ENCODE data around the gene RNF2.

RNF2 gene

DNA sequence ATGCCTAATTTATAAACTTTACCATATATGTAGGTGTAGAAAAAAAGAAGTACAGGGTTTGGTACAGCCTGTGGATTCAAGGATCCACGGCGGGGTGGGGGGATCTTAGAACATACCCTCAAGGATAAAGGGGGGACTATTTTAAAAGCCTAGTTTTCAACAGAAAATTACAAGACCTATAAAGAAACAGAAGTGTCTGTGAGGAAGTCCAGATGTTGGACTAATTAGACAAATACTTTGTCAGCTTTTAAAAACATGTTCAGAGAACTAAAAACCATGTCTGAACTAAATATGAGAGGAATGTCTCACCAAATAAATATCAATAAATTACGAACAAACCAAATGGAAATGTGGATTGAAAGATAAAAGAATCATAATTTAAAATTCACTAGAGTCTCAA, 59.8 kb downstream of the RNF2 start:
- TF ChIP-seq GATA3 (IDR thresholded peaks at IDR 0.05; ENCODE audit: low read depth, low read length) = no peak
- no peak for TF ChIP-seq GATA2 (IDR thresholded peaks at IDR 0.05; ENCODE audit: low read depth, low read length)

DNA sequence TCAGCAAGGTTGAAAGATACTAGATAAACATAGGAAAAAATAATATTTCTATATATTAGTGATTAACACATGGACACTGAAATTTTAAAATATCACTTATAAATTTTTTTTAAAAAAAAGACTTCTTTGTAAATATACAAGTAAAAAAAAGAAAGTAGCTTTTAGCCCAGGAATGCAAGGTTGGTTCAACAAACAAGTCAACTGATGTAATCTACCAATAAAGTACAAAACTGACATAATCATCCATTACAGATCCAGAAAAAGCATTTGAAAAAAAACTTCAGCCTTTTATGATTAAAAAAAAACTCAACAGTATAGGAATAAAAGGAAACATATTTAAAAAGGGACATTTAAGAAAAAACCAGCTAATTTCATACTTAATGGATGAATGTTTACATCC, 63.0 kb downstream of the RNF2 start:
- TF ChIP-seq GATA2 (IDR thresholded peaks at IDR 0.05; ENCODE audit: low read depth, low read length) (no peak), GATA3 (IDR thresholded peaks at IDR 0.05; ENCODE audit: low read depth, low read length) (no peak)

DNA sequence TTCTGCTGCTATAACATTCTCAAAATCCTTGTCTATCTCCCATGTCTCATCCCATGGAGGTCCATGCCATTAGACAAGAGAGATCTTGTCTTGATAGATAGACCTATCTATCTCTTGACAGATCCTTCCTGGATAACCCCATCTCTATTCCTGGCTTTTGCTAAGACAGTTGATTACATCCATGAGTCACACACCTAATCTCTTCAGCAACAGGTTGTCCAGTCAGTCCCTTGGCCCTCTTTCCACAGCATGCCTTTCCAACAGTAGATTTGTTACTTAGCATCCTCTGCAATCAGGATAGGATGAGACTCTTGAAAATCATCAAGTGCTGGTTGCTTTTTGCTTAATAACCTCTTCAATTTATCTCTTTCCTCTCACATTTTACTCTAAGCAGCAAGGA, 64.8 kb downstream of the RNF2 start:
- TF ChIP-seq GATA3 (IDR thresholded peaks at IDR 0.05; ENCODE audit: low read depth, low read length) (no peak), GATA2 (IDR thresholded peaks at IDR 0.05; ENCODE audit: low read depth, low read length) (no peak)

DNA sequence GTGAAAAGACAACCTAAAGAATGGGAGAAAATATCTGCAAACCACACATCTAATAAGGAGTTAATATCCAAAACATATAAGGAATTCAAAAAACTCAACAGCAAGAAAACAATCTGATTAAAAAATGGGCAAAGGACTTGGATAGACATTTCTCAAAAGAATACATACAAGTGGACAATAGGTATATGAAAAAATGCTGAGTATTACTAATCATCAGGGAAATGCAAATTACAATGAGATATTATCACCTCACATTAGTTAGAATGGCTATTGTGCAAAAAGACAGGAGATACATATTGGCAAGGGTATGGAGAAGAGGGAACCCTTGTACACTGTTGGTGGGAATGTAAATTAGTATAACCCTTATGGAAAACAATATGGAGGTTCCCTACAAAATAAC, 66.5 kb downstream of the RNF2 start:
- TF ChIP-seq GATA2 (IDR thresholded peaks at IDR 0.05; ENCODE audit: low read depth, low read length) = no peak
- TF ChIP-seq GATA3 (IDR thresholded peaks at IDR 0.05; ENCODE audit: low read depth, low read length) = no peak

DNA sequence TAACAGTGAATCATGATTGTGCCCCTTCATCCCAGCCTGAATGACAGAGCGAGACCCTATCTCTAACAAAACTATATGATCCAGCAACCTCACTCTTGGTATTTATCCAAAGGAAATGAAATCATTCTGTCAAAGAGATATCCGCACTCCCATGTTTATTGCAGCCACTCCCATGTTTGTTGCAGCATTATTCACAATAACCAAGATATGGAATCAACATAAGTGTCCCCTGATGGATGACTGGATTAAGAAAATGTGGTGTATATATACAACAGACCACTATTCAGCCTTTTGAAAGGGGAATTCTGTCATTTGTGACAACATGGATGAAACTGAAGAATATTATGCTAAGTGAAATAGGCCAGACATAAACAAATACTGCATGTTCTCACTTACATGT, 67.0 kb downstream of the RNF2 start:
- no peak for TF ChIP-seq GATA3 (IDR thresholded peaks at IDR 0.05; ENCODE audit: low read depth, low read length)
- no peak for TF ChIP-seq GATA2 (IDR thresholded peaks at IDR 0.05; ENCODE audit: low read depth, low read length)

DNA sequence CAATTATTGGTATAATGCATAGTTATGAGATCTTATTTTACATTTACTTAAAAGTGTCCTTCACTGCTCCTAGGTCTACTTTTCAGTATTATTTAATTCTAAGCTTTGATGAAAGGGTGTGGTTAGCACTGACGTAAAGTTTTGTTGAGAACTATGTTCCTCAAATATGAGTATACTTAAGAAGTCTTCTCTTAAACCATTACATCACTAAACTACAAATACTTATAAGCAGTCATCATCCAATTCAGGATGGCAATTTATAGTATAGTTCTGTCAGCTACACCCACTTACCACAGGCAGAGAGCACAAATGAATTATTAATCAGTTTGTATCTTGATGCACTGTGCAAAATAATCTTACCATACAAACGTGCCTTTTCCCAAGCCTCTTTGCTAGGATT, 84.3 kb downstream of the RNF2 start:
- TF ChIP-seq GATA3 (IDR thresholded peaks at IDR 0.05; ENCODE audit: low read depth, low read length) = no peak
- no peak for TF ChIP-seq GATA2 (IDR thresholded peaks at IDR 0.05; ENCODE audit: low read depth, low read length)

DNA sequence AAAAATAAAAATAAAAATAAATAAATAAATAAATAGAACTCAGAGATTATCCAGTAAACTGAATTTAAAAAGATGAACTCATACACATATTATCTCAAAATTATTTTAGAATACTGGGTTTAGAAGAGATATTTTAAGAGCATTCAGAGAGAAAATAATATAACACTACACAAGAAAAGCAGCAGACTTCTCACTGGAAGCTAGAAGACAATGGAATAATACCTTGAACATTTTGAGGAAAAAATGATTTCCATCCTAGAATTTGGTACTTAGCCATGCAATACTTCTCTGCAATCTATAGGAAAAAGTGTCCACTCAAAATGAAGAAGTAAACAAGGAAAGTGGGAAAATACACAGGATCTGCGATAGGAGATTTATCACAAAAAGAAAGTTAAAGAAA, 87.2 kb downstream of the RNF2 start:
- TF ChIP-seq GATA3 (IDR thresholded peaks at IDR 0.05; ENCODE audit: low read depth, low read length) = no peak
- TF ChIP-seq GATA2 (IDR thresholded peaks at IDR 0.05; ENCODE audit: low read depth, low read length) = no peak

DNA sequence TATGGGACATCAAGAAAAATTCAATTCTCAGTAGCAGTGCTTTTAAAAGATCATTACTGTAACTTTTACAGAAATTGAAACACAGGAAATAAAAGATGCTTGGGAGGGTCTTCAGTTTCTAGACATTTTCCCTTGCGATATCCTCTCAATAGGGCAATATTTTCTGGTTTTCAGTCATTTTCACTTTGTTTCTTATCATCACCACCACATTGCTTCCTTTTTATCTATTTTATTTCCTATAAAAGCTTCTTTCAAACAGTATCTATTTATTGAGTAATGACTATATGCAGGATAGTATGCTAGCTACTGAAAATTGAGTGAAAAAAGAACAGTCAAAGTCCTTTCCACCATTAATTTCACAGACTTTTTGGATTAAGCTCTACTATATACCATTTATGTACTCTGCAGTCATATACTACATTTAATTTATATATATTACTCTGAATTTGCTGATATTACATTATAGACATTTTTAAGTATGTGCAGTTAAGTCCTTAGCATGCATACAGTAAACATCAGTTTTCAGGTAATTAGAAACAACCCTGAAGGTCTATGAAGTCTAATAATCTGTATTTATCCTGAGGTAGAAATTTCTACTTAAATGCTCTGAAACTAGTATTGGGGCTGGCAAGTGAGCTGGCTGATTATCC, 92.7 kb downstream of the RNF2 start:
- TF ChIP-seq GATA3 (IDR thresholded peaks at IDR 0.05; ENCODE audit: low read depth, low read length) (no peak), GATA2 (IDR thresholded peaks at IDR 0.05; ENCODE audit: low read depth, low read length) (no peak)

DNA sequence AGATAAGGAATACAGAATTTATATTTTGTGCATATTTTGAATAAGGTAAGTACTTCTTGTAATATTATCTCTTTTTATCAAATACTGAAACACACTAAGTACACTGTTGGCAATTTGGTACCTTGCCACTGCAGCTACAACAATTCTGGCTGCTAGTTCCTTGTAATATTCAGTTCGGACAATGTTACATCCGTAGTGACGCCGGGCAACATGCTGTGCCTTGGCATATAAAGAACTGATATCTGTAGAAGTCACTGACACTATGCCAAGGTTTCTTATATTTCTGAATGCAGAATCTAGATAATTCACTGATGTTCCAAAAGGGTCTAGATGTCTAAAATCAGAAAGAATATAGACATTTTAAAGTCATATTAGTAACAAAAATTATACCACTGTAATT, 93.9 kb downstream of the RNF2 start:
- no peak for TF ChIP-seq GATA2 (IDR thresholded peaks at IDR 0.05; ENCODE audit: low read depth, low read length)
- no peak for TF ChIP-seq GATA3 (IDR thresholded peaks at IDR 0.05; ENCODE audit: low read depth, low read length)

DNA sequence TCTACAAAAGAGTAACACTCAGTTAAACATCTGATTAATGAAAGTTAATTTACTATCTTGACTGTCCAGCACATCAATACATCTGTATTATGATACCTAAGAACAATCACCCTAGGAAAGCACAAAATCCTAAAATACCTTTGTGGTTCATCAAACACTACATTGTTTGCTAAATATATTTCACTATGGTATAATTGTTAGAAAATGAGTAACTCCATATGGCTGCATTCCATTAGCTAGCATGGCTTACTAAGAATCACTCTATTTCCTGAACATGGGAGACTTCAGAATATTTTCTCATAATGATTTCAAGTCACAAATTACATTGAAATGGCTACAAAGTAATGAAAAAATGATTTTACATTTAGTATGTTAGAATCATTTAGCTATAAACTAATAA, 98.9 kb downstream of the RNF2 start:
- no peak for TF ChIP-seq GATA2 (IDR thresholded peaks at IDR 0.05; ENCODE audit: low read depth, low read length)
- TF ChIP-seq GATA3 (IDR thresholded peaks at IDR 0.05; ENCODE audit: low read depth, low read length) = no peak

DNA sequence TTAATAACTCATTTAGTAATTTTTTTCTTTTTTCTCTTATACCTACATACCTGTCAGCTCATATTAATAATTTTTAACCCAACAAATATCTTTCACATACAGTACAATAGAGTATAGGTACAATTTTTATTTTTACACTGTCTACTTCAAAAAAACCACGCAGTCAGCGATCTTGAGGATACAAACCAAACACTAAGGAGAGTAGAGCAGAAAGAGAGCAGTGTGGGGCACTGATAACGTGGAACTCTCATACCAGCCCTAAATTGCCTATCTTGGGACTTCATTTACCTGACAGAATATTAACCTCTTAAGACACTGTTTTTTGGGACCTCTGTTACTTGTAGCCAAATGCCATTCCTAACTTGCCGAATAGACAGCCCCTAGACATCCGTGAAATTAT, 105.9 kb downstream of the RNF2 start:
- TF ChIP-seq GATA3 (IDR thresholded peaks at IDR 0.05; ENCODE audit: low read depth, low read length) = no peak
- no peak for TF ChIP-seq GATA2 (IDR thresholded peaks at IDR 0.05; ENCODE audit: low read depth, low read length)

All from SH-SY5Y (cell line).